ENCODE measurements around the gene NELFB. TPM values are rescaled to one million over a fixed set of nuclear protein-coding genes. Genes with fewer than 3 reads are reported as not detected.

The NELFB gene
- total and polyA plus RNA-seq, 2 of the 4 experiments (the other 2 are of a cell fraction) = 36.9 to 66.0 TPM

DNA sequence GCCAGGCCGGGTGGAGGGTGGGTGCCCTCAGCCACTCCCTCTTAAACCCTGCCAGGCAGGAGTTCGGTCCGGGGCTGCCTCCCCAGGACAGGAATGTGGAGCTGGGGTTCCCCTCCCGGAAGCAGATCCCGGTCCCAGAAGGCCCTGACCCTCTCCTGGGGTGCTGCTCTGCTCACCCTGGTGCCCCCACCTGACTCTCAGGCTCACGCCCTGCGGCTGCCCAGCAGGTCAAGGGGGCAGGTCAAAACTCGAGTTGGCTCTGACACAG, 50.6 kb downstream of the NELFB start:
- in situ Hi-C loops (cut with MboI; ENCODE audit: low sequenced_read_pairs) = no loop called here
- Histone ChIP-seq H3K4me1 (ENCODE audit: control insufficient read depth, insufficient read depth, low read length) (peaks cover 3% of the 10 kb centered on the region), H2AK5ac (ENCODE audit: low read depth, low read length) (no peak overlapping the region), H4K20me1 (ENCODE audit: insufficient read depth, low read length) (peaks cover 4% of the 10 kb centered on the region; the same call in 1 of the 2 replicates), H3K23ac (ENCODE audit: low read depth, low read length) (no peak overlapping the region), H2AFZ (replicated peaks; ENCODE audit: low read length, poor library complexity) (peak overlapping the region; percentile 78), H3K4ac (ENCODE audit: low read depth, low read length) (no peak overlapping the region), H3K79me1 (ENCODE audit: low read depth in 1 of 2, low read length in 2 of 2) (no peaks in the 10 kb centered on the region), H4K91ac (ENCODE audit: insufficient read depth, low read depth, low read length) (no peak overlapping the region), H4K8ac (ENCODE audit: low read depth in 2 of 2, low read length in 2 of 2) (no peak overlapping the region), H2BK5ac (ENCODE audit: low read depth, low read length, poor library complexity, severe bottlenecking) (no peak overlapping the region), H2BK20ac (ENCODE audit: low read depth, low read length) (no peak overlapping the region), H2BK15ac (ENCODE audit: low read depth, low read length) (no peak overlapping the region), H4K5ac (ENCODE audit: low read depth, low read length) (no peak overlapping the region), H2BK120ac (ENCODE audit: low read depth, low read length) (no peak overlapping the region), H3K9me1 (ENCODE audit: insufficient read depth, low read length) (no peaks in the 10 kb centered on the region), H3K36me3 (ENCODE audit: control insufficient read depth, insufficient read depth, low read length) (no peaks in the 10 kb centered on the region), H3K18ac (ENCODE audit: low read depth, low read length) (no peak overlapping the region), H3K27me3 (ENCODE audit: control insufficient read depth, insufficient read depth, low read length) (peaks cover 6% of the 10 kb centered on the region; the same call in 1 of the 2 replicates), H3K27ac (ENCODE audit: insufficient read depth, low read length) (no peak overlapping the region), H3K56ac (ENCODE audit: extremely low read depth, insufficient read depth, low read length) (no peak overlapping the region), H3K9me3 (ENCODE audit: control insufficient read depth, insufficient read depth, low read length) (no peaks in the 10 kb centered on the region), H3K4me3 (ENCODE audit: insufficient read depth, low read depth, low read length) (no peak overlapping the region), H3K4me2 (ENCODE audit: low read depth, low read length) (no peak overlapping the region), H3K14ac (replicated peaks; ENCODE audit: low read depth, low read length) (no peak overlapping the region), H2AK9ac (replicated peaks; ENCODE audit: low read depth, low read length, poor library complexity) (no peak overlapping the region), H3K9ac (ENCODE audit: low read depth, low read length) (no peak overlapping the region)
- DNase-seq (no peak), ATAC-seq (ENCODE audit: low read depth) (no peak)
- TF ChIP-seq MAZ (IDR thresholded peaks at IDR 0.05; ENCODE audit: borderline replicate concordance, low read depth, low read length) = no peak
- intact Hi-C loops (cut with micrococcal nuclease) = no loop called here
- POLR2A ChIA-PET (ENCODE audit: unreplicated experiment) = no interaction called here
- WGBS, 2 experiments (ENCODE audit: extremely low coverage in 2 of 2, insufficient read length in 1 of 2) = no CpG with 5 or more reads among the region's 8 CpGs
- BruUV-seq (replicated peaks) = no TSS peak
- CTCF ChIA-PET = no interaction called here
- dilution Hi-C loops (cut with HindIII; ENCODE audit: low sequenced_read_pairs, unreplicated experiment) = no loop called here

Data from IMR-90 (cell line).